WTC11 (cell line): Measurements from ENCODE around the gene INKA1. TPM values are rescaled to one million over a fixed set of nuclear protein-coding genes. Genes with fewer than 3 reads are reported as not detected.

Experiments used
- ATAC-seq: fragments of 200-7000 bp; cut with Tn5 transposase; 2 replicates; pipeline ENCODE4 v1.10.0; 2021; ENCODE audit warnings: mild to moderate bottlenecking, moderate library complexity
- CTCF ChIA-PET: fragments of 300-600 bp; sonication (Branson Sonifier 250); formaldehyde crosslinking; loops from one replicate; lab custom pipeline; 2021; ENCODE audit warnings: antibody characterized with exemption; lab: Charles Lee
- POLR2A ChIA-PET: fragments of 350-600 bp; sonication (Branson Sonifier 250); formaldehyde crosslinking; loops from one replicate; lab custom pipeline; 2021; ENCODE audit warnings: antibody characterized with exemption; lab: Charles Lee
- DNase-seq: peaks from one replicate; pipeline ENCODE4 v3.0.0; 2021; ENCODE audit warnings: low spot score
- H3K27ac Mint-ChIP-seq: 2 replicates; pipeline ENCODE4 v1.8.0; 2021; ENCODE audit warnings: mixed read lengths
- H3K27me3 Mint-ChIP-seq: 2 replicates; pipeline ENCODE4 v1.8.0; 2021; ENCODE audit warnings: low read depth, mild to moderate bottlenecking, moderate library complexity, mixed read lengths
- H3K36me3 Mint-ChIP-seq: 2 replicates; pipeline ENCODE4 v1.8.0; 2021; ENCODE audit warnings: mixed read lengths
- H3K4me1 Mint-ChIP-seq: 2 replicates; pipeline ENCODE4 v1.8.0; 2022; ENCODE audit warnings: mixed read lengths
- H3K4me3 Mint-ChIP-seq: 2 replicates; pipeline ENCODE4 v1.8.0; 2021; ENCODE audit warnings: mild to moderate bottlenecking, moderate library complexity, mixed read lengths
- H3K9me3 Mint-ChIP-seq: 2 replicates; pipeline ENCODE4 v1.8.0; 2021; ENCODE audit warnings: mixed read lengths
- CBFB ChIP-seq: sonication (generic); formaldehyde crosslinking; IDR thresholded peaks from 2 replicates; pipeline ENCODE4 v1.8.1; 2022; ENCODE audit warnings: mild to moderate bottlenecking, low read depth, missing genetic modification reagents
- FOXK1 ChIP-seq: sonication (generic); formaldehyde crosslinking; IDR thresholded peaks from 2 replicates; pipeline ENCODE4 v1.8.0; 2022; ENCODE audit warnings: mild to moderate bottlenecking, moderate library complexity, missing genetic modification reagents
- HMGXB4 ChIP-seq: sonication (generic); formaldehyde crosslinking; IDR thresholded peaks from 2 replicates; pipeline ENCODE4 v1.8.1; 2023; ENCODE audit warnings: mild to moderate bottlenecking, moderate library complexity, missing genetic modification reagents
- MXD4 ChIP-seq: fragments of 250-450 bp; sonication (Bioruptor Pico); IDR thresholded peaks from 2 replicates; pipeline ENCODE4 v1.8.0; 2021; ENCODE audit warnings: mild to moderate bottlenecking, moderate library complexity, borderline replicate concordance
- NFATC4 ChIP-seq: fragments of 250-450 bp; sonication (Bioruptor Pico); IDR thresholded peaks from 2 replicates; pipeline ENCODE4 v1.9.0; 2021; ENCODE audit warnings: mild to moderate bottlenecking
- NR1H2 ChIP-seq: sonication (generic); formaldehyde crosslinking; IDR thresholded peaks from 2 replicates; pipeline ENCODE4 v1.9.0; 2021; ENCODE audit warnings: mild to moderate bottlenecking, moderate library complexity, missing genetic modification reagents
- PRRX2 ChIP-seq: fragments of 250-450 bp; sonication (Bioruptor Pico); IDR thresholded peaks from 2 replicates; pipeline ENCODE4 v1.8.0; 2021; ENCODE audit warnings: mild to moderate bottlenecking
- RELA ChIP-seq: sonication (generic); formaldehyde crosslinking; IDR thresholded peaks from 2 replicates; pipeline ENCODE4 v1.8.1; 2022; ENCODE audit warnings: missing genetic modification reagents, mild to moderate bottlenecking, borderline replicate concordance
- RORB ChIP-seq: fragments of 250-450 bp; sonication (Bioruptor Pico); IDR thresholded peaks from 2 replicates; pipeline ENCODE4 v1.9.0; 2021; ENCODE audit warnings: mild to moderate bottlenecking
- SMAD4 ChIP-seq: sonication (generic); formaldehyde crosslinking; IDR thresholded peaks from 2 replicates; pipeline ENCODE4 v1.8.0; 2022; ENCODE audit warnings: mild to moderate bottlenecking, missing genetic modification reagents
- ZNF121 ChIP-seq: sonication (generic); formaldehyde crosslinking; IDR thresholded peaks from 2 replicates; pipeline ENCODE4 v1.8.0; 2023; ENCODE audit warnings: missing genetic modification reagents
- ZNF138 ChIP-seq: sonication (generic); formaldehyde crosslinking; conservative IDR thresholded peaks from 2 replicates; pipeline ENCODE4 v1.8.1; 2022; ENCODE audit warnings: mild to moderate bottlenecking, moderate library complexity, missing genetic modification reagents
- ZNF396 ChIP-seq: fragments of 250-450 bp; sonication (Bioruptor Pico); IDR thresholded peaks from 2 replicates; pipeline ENCODE4 v1.8.0; 2021; ENCODE audit warnings: mild to moderate bottlenecking, moderate library complexity, borderline replicate concordance
- ZNF512 ChIP-seq: sonication (generic); formaldehyde crosslinking; IDR thresholded peaks from 2 replicates; pipeline ENCODE4 v1.8.1; 2022; ENCODE audit warnings: missing genetic modification reagents, borderline replicate concordance
- total RNA-seq: library from RNA; stranded (reverse); gene quantifications from 3 replicates; pipeline ENCODE4 v1.2.3, GENCODE V29; 2021
- TF ChIP-seq, protein P1 (sequence below): sonication (generic); formaldehyde crosslinking; IDR thresholded peaks from 2 replicates; pipeline ENCODE4 v1.8.1; 2022; ENCODE audit warnings: low read depth, missing genetic modification reagents, borderline replicate concordance
- TF ChIP-seq, protein P2 (sequence below): sonication (generic); formaldehyde crosslinking; IDR thresholded peaks from 2 replicates; pipeline ENCODE4 v1.8.1; 2023; ENCODE audit warnings: mild to moderate bottlenecking, missing genetic modification reagents, moderate library complexity
- TF ChIP-seq, protein P3 (sequence below): fragments of 250-450 bp; sonication (Bioruptor Pico); IDR thresholded peaks from 2 replicates; pipeline ENCODE4 v1.9.0; 2021; ENCODE audit warnings: mild to moderate bottlenecking
- TF ChIP-seq, protein P4 (sequence below): sonication (generic); formaldehyde crosslinking; IDR thresholded peaks from 2 replicates; pipeline ENCODE4 v1.8.0; 2023; ENCODE audit warnings: missing genetic modification reagents
- TF ChIP-seq, protein P5 (sequence below): fragments of 250-450 bp; sonication (Bioruptor Pico); IDR thresholded peaks from 2 replicates; pipeline ENCODE4 v1.9.0; 2021; ENCODE audit warnings: mild to moderate bottlenecking
- TF ChIP-seq, protein P6 (sequence below): sonication (generic); formaldehyde crosslinking; IDR thresholded peaks from 2 replicates; pipeline ENCODE4 v1.8.1; 2023; ENCODE audit warnings: mild to moderate bottlenecking, missing genetic modification reagents
- TF ChIP-seq, protein P7 (sequence below): fragments of 250-450 bp; sonication (Bioruptor Pico); IDR thresholded peaks from 2 replicates; pipeline ENCODE4 v2.1.2; 2022; ENCODE audit warnings: mild to moderate bottlenecking, moderate library complexity

Gene INKA1
- total RNA-seq, 1 experiment from 2014 or later: 2.0 TPM

DNA sequence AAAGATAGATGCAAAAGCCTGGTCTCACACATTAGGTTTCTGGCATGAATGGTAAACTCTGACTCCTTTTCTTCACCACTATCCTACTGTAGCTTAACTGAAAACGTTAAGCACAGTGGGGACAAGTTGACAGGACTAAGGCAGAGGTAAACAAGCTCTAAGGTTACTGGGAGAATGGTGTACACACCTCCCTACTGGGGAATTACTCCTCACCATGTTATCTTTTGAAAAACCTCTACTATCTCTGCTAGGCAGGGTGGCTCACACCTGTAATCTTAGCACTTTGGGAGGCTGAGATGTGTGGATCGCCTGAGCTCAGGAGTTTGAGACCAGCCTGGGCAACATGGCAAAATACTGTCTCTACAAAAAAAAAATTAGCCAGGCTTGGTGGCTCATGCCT is 45.9 kb upstream of the INKA1 start:
- H3K4me1 Mint-ChIP-seq: peaks cover 5% of the 10 kb centered on the region
- ChIA-PET POLR2A (no interaction called here), CTCF (interaction anchor here (1.2 to 1.6 kb wide), 3 partner anchors 56 to 172 kb away, joined by 3 to 5 read pairs (median 5); partner anchors contain the start of gene MON1A)
- H3K36me3 Mint-ChIP-seq: no peaks in the 10 kb centered on the region; the same call in 1 of the 2 replicates
- TF ChIP-seq, protein P1, sequence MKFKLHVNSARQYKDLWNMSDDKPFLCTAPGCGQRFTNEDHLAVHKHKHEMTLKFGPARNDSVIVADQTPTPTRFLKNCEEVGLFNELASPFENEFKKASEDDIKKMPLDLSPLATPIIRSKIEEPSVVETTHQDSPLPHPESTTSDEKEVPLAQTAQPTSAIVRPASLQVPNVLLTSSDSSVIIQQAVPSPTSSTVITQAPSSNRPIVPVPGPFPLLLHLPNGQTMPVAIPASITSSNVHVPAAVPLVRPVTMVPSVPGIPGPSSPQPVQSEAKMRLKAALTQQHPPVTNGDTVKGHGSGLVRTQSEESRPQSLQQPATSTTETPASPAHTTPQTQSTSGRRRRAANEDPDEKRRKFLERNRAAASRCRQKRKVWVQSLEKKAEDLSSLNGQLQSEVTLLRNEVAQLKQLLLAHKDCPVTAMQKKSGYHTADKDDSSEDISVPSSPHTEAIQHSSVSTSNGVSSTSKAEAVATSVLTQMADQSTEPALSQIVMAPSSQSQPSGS: no peak
- TF ChIP-seq ZNF121 (CRISPR knock-in tag) (no peak), PRRX2 (no peak), RORB (CRISPR knock-in tag) (no peak), RELA (no peak), ZNF512 (no peak), CBFB (no peak), NFATC4 (CRISPR knock-in tag) (no peak), MXD4 (CRISPR knock-in tag) (no peak)
- TF ChIP-seq, protein P2, sequence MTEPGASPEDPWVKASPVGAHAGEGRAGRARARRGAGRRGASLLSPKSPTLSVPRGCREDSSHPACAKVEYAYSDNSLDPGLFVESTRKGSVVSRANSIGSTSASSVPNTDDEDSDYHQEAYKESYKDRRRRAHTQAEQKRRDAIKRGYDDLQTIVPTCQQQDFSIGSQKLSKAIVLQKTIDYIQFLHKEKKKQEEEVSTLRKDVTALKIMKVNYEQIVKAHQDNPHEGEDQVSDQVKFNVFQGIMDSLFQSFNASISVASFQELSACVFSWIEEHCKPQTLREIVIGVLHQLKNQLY (CRISPR knock-in tag): no peak
- TF ChIP-seq, protein P3, sequence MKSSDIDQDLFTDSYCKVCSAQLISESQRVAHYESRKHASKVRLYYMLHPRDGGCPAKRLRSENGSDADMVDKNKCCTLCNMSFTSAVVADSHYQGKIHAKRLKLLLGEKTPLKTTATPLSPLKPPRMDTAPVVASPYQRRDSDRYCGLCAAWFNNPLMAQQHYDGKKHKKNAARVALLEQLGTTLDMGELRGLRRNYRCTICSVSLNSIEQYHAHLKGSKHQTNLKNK: no peak
- TF ChIP-seq, protein P4, sequence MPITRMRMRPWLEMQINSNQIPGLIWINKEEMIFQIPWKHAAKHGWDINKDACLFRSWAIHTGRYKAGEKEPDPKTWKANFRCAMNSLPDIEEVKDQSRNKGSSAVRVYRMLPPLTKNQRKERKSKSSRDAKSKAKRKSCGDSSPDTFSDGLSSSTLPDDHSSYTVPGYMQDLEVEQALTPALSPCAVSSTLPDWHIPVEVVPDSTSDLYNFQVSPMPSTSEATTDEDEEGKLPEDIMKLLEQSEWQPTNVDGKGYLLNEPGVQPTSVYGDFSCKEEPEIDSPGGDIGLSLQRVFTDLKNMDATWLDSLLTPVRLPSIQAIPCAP (CRISPR knock-in tag): no peak
- TF ChIP-seq, protein P5, sequence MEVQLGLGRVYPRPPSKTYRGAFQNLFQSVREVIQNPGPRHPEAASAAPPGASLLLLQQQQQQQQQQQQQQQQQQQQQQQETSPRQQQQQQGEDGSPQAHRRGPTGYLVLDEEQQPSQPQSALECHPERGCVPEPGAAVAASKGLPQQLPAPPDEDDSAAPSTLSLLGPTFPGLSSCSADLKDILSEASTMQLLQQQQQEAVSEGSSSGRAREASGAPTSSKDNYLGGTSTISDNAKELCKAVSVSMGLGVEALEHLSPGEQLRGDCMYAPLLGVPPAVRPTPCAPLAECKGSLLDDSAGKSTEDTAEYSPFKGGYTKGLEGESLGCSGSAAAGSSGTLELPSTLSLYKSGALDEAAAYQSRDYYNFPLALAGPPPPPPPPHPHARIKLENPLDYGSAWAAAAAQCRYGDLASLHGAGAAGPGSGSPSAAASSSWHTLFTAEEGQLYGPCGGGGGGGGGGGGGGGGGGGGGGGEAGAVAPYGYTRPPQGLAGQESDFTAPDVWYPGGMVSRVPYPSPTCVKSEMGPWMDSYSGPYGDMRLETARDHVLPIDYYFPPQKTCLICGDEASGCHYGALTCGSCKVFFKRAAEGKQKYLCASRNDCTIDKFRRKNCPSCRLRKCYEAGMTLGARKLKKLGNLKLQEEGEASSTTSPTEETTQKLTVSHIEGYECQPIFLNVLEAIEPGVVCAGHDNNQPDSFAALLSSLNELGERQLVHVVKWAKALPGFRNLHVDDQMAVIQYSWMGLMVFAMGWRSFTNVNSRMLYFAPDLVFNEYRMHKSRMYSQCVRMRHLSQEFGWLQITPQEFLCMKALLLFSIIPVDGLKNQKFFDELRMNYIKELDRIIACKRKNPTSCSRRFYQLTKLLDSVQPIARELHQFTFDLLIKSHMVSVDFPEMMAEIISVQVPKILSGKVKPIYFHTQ (CRISPR knock-in tag): no peak
- H3K4me3 Mint-ChIP-seq: no peak overlapping the region
- H3K9me3 Mint-ChIP-seq: no peaks in the 10 kb centered on the region
- ATAC-seq (no peak), DNase-seq (no peak)
- no peak overlapping the region for H3K27ac Mint-ChIP-seq
- no peaks in the 10 kb centered on the region for H3K27me3 Mint-ChIP-seq

GRCh38 chr3:49759226-49759625 is 43.8 kb upstream of the INKA1 start:
- ATAC-seq: no peak
- no peak overlapping the region for H3K4me3 Mint-ChIP-seq
- DNase-seq: no peak
- ChIA-PET POLR2A (interaction anchor here (0.6 kb wide), 1 partner anchor 1829 kb away, joined by 3 read pairs; no protein-coding TSS in a partner anchor), CTCF (no interaction called here)
- 0 out of 2 replicates have a peak overlapping the region, but pooled peaks have one; percentile 11 for H3K27ac Mint-ChIP-seq
- no peaks in the 10 kb centered on the region for H3K9me3 Mint-ChIP-seq
- H3K4me1 Mint-ChIP-seq: peaks cover 5% of the 10 kb centered on the region
- no peaks in the 10 kb centered on the region for H3K27me3 Mint-ChIP-seq
- H3K36me3 Mint-ChIP-seq: no peaks in the 10 kb centered on the region; the same call in 1 of the 2 replicates
- no peak for TF ChIP-seq SMAD4 (CRISPR knock-in tag)
- no peak for TF ChIP-seq NR1H2
- no peak for TF ChIP-seq ZNF138
- no peak for TF ChIP-seq ZNF396 (CRISPR knock-in tag)
- TF ChIP-seq, protein P6, sequence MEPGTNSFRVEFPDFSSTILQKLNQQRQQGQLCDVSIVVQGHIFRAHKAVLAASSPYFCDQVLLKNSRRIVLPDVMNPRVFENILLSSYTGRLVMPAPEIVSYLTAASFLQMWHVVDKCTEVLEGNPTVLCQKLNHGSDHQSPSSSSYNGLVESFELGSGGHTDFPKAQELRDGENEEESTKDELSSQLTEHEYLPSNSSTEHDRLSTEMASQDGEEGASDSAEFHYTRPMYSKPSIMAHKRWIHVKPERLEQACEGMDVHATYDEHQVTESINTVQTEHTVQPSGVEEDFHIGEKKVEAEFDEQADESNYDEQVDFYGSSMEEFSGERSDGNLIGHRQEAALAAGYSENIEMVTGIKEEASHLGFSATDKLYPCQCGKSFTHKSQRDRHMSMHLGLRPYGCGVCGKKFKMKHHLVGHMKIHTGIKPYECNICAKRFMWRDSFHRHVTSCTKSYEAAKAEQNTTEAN (CRISPR knock-in tag): no peak
- no peak for TF ChIP-seq FOXK1 (CRISPR knock-in tag)
- TF ChIP-seq, protein P7, sequence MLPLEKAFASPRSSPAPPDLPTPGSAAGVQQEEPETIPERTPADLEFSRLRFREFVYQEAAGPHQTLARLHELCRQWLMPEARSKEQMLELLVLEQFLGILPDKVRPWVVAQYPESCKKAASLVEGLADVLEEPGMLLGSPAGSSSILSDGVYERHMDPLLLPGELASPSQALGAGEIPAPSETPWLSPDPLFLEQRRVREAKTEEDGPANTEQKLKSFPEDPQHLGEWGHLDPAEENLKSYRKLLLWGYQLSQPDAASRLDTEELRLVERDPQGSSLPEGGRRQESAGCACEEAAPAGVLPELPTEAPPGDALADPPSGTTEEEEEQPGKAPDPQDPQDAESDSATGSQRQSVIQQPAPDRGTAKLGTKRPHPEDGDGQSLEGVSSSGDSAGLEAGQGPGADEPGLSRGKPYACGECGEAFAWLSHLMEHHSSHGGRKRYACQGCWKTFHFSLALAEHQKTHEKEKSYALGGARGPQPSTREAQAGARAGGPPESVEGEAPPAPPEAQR: no peak
- TF ChIP-seq, protein P1: no peak
- no peak for TF ChIP-seq HMGXB4 (CRISPR knock-in tag)
